Stimulated activated naive CD4-positive, alpha-beta T cell treated with Interleukin-2 at 50 U/mL for 16 hours (primary cell): Measurements from ENCODE around the gene TDRD12.
"Not testable (repeated sequence)": the region's sequence is repeated elsewhere in the genome, so short reads cannot be mapped to it uniquely, and the experiment has no call there.

Source experiments
- DNase-seq: peaks from one replicate; lab custom pipeline; 2025; lab: John Stamatoyannopoulos, UW

Gene TDRD12

DNA sequence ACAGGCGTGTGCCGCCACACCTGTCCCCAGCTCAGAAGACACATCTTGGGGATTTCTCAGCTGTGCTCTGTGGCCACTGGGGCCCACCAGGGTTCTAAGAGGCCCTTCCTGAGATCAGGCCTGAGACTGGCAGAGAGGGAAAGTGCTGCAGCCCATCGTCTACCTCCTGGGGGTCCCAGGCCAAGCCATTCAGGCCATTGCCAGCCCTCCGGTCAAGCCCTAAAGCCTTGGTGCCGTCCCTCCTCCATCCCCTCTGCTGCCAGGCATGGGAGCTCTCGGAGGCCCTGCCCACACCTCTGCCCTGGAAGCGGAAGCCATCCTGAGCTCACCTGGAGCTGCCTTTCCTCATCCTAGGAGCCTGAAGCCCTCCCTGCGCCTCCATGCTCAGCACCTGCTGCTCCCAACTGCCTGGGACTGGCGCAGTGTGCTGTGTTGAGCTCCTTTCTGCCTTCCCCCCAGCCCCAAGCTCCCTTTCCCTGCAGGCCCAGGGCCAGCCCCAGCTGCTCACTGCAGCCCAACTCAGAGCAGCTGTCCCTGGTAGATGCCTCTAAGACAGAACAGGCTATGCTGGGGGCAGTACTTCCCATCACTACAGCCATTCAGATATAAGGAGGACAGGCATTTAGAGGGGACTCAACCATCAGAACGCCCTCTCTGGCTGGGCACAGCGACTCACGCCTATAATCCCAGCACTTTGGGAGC lies 147.1 kb downstream of the TDRD12 start:
- DNase-seq = no peak

DNA sequence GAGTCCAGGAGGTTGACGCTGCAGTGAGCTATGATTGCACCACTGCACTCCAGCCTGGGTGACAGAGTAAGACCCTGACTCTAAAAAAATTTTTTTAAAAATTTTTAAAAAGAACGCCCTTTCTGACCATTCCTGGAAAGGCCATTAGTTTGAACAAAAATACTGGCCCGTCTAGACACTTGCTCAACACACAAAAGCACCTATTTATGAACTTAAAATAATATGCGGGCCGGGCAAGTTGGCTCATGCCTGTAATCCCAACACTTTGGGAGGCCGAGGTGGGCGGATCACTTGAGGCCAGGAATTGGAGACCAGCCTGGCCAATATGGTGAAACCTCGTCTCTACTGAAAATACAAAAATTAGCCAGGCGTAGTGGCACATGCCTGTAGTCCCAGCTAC lies 147.9 kb downstream of the TDRD12 start:
- not testable (repeated sequence) for DNase-seq

DNA sequence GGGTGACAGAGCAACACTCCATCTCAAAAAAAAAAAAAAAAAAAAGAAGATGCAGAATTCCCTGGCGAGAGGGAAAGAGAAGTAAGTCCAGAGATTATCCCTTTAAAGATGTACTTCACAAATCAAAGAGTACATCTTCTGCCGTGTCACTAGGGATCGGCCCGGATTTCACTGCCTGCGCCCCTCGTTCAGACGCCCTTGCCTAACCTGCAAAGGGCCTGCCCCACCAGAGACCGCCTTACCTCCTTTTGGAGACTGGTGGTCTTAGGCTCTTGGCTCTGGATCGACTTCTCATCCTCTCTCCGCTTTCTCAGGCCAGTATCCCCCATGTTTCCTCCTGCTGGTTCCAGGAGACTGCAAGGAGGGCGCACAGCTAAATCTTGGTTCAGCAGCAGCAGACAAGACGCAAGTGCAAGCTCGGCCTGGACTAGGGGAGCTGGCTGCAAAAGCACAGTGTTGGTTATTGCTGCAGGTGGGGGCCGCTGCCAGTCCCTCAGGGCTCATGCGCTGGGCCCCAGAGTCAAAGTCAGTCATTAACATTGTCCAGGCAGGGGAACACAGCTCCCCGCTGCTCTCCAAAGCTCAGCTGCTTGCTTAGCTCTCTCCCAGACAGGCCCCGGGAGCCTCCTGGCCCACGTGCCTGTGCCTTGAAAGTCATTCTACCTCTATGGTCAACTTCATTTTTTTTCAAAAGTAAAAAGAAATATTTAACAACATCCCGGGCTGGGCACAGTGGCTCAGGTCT lies 148.8 kb downstream of the TDRD12 start:
- no peak for DNase-seq

DNA sequence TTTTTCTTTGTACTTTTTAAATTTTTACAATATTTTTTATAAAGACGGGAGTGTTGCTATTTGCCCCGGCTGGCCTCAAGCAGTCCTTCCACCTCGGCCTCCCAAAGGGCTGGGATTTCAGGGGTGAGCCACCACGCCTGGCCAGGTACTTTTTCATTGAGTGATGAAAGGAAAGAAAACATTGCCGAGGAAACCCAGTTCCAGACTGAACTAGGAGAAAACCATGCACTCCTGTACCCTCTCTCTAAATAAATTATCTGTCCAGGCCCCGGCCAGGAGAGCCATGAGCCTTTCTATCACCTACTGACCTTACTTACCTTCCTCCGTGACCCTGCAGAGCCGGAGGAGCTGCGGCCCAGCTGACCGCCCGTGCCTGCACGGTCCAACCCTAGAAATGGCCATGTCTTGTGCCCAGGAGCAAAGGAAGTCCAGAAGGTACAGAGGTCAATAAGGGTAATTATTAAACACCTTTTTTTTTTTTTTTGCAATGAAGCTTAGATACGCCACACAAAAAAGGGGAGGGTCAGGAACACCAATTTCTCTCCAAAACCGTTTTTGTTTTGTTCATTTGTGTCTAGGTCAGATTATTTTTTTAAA lies 149.9 kb downstream of the TDRD12 start, which contains the start of gene SLC7A9:
Gene SLC7A9, minus strand, starts transcription at position 399 of the 597 bp plus-strand sequence. CDS start 1,233 bp downstream, outside the sequence.
- DNase-seq = no peak

DNA sequence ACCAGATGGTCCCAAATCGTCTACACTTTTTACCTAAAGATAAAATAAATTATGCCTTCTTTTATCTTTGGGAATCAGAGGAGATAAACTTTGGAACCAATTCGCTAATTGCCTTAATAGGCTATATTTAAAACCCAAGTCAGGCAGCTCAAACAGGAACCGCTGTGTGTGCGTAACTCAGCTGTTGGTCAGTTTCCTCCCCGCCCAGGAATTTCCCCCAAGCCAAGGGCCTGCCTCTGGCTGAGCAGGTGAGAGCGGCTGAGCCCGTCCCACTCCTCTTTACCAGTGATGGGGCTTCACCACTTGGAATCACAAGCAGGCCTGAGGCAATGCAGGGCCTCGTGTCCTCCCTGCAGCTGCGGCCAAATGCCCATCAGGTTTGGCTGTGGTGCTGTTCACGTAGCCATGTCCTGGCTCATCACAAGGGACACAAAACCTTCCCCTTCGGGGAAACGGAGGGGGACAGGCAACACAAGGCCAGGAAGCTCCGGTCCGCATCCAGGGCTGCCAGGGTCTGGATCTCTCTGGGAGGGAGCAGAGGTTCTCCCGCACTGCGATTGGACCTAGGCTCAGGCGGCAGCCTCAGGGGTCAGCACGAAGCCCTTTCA lies 150.5 kb downstream of the TDRD12 start:
- no peak for DNase-seq

DNA sequence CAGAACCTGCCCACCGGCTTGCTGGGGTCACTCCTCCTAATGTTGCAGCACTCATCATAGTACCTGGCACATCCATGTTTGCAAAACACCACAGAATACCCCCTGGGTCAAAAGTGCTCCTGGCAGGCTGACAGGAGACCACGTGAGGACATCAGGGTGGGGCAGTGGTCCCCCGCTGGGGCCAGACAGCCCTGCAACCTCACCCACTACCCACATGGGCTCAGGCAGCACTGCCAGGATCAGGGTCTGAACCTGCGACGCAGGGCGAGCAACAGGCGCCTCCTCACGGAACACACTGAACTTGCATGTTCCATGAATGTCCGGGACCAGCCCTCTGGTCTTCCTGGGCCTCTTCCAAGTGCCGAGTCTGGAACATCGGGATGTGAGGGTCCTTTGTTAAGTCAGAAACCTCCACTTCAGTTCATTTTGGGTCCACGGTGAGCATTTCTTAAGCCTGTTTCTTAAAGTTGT lies 151.4 kb downstream of the TDRD12 start:
- DNase-seq = no peak

DNA sequence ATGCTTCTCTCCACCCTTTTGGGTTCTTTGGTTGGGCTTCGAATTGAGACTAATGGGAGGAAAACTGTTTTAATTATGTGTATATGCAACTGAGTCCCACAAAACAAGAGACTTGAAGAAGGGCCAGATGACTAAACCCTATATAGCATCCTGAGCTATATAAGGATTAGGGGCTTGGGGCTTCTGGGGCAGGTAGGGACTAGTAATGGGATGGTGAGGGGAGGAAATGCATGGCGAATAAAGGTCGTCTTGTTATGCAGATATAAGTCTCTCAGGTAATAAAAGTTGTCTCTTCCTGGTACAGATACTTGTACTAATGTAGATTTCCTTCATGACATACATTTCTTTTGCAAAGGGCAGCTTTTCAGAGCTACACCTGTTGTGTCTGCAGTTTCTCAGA lies 152.8 kb downstream of the TDRD12 start:
- DNase-seq = no peak

DNA sequence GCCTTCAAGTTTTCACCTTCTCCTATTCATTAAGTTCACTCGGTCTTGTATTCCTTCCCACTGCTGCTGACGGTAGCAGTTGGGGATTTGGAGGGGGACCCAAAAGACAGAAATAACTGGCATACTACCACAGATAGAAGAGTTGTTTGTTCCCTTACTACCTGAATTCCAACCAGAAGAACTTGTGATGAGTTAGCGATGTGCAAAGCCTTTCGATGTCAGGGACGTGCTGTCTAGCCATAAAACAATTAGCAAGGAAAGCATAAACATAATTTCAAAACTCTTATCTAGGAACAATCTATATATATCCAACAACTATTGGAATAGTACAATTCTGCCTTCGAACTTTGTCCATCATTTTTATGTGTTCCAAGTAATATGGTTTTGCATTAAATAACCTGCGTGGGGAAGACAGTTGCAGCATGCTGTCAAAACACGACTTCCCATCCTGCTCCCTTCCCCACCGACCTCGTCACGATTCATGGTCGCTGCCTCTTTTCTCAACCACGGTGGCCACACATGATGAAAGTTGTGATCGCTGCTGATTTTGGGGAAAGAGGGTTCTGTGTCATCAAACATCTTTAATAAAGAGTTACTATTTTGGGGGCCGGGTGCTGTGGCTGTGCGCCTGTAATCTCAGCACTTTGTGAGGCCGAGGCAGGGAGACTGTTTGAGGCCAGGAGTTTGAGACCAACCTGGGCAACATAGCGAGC lies 153.8 kb downstream of the TDRD12 start:
- DNase-seq = no peak

DNA sequence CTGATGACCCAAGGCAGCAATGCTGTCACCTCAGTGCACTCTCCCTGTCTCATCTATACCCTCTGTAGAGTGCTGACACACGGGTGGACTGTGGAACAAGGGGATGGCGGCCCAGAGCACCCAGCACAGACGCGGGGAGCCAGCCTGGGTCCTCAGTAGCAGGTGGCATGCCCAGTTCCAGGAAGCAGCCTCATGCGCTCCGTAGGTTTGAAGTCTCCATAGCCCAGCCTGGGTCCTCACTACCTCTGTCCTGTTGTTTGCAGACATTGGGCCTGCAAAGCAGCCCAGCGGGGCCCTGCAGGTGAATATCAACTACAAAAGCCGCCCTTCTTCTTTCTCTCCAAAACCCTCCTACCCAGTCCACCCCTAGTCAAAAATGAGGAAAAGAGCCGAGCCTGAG lies 155.0 kb downstream of the TDRD12 start:
- DNase-seq = no peak

DNA sequence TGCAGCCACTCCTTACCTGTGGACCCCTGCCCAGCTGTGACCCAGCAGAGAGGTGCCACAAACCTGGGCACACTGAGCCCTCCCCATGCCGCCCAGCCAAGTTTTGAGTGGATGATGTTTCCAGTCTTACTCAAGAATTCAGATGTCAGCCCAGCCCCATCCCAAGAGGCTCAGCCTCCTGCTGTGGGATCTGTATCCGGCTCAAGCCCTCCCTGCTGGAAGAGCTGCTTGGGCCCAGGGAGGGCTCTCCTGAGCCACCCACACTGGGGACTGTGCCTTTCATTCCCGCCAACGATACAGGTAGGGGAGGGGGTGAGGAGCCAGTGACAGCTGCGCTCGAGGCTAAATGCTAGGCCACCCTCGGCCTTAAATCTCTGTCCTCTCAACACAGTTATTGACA lies 155.9 kb downstream of the TDRD12 start:
- no peak for DNase-seq

DNA sequence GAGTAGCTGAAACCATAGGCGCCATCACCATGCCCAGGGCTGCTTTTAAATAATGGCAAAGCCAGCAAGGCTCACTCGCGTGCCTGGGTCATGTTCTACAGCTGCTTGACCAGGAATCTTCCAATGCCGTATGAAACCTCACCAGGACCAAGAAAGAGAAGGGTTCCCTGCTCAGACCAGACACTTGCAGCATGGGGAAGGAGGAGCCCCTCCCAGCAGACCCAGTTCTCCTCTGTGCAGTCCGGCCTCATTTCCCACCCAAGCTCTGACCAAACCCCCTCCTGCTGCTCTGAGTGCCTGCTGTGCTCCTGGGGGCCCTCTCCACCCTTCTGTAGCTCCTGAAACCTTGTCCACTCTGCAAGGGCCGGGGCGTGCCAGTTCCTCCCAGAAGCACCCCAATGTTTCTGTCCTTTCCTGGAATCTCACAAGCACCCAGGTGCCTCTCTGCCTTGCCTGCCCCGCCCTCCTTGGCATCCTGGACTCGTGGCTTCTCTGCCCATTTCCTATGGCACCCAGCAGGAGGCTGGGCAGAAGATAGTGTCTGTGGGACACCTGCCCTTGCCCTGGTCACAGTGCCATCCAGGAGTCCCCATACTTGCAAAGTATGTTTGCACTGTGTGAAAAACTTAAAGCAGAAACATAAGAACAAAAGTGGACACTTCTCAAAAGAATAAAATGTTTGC lies 156.8 kb downstream of the TDRD12 start:
- no peak for DNase-seq

DNA sequence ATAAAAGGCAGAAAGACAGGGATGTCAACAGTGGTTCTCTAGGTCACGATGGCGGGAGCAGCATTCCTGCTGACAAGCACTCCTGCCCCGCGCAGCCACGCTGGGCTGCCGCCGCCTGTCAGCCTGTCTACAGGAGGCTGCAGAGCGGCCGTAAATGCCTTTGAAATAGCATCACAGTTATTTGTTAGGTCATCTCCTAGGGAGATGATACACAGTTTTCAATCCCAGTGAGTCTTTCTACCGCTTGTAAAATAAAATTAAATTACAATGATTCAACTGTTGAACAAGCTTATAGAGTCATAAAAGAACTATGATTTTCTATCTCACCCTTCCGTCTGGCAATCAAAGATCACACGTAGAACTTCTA lies 157.3 kb downstream of the TDRD12 start:
- no peak for DNase-seq
